OCI-LY1 (cell line): ENCODE data around the gene LRFN2.

Experiments
- EZH2 ChIP-seq: fragments of 200-600 bp; sonication (generic), shearing (Covaris generic); IDR thresholded peaks from 2 replicates; pipeline ENCODE4 v1.8.0; 2017; ENCODE audit warnings: borderline replicate concordance, mixed run types, mild to moderate bottlenecking, antibody characterized with exemption, low read length, moderate library complexity, mixed read lengths
- TF ChIP-seq, protein P1 (sequence below): fragments of 200-600 bp; sonication (generic), shearing (Covaris generic); IDR thresholded peaks from 2 replicates; pipeline ENCODE4 v1.5.1; 2017; ENCODE audit warnings: mild to moderate bottlenecking, antibody characterized with exemption, low read length, moderate library complexity, mixed read lengths

GRCh38 chr6:40349901-40350746, 237.0 kb downstream of the LRFN2 start:
- TF ChIP-seq, protein P1, sequence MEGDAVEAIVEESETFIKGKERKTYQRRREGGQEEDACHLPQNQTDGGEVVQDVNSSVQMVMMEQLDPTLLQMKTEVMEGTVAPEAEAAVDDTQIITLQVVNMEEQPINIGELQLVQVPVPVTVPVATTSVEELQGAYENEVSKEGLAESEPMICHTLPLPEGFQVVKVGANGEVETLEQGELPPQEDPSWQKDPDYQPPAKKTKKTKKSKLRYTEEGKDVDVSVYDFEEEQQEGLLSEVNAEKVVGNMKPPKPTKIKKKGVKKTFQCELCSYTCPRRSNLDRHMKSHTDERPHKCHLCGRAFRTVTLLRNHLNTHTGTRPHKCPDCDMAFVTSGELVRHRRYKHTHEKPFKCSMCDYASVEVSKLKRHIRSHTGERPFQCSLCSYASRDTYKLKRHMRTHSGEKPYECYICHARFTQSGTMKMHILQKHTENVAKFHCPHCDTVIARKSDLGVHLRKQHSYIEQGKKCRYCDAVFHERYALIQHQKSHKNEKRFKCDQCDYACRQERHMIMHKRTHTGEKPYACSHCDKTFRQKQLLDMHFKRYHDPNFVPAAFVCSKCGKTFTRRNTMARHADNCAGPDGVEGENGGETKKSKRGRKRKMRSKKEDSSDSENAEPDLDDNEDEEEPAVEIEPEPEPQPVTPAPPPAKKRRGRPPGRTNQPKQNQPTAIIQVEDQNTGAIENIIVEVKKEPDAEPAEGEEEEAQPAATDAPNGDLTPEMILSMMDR: no peak
- no peak for TF ChIP-seq EZH2
